ENCODE measurements around the gene SH3GLB1.
"Not testable (repeated sequence)": the region's sequence is repeated elsewhere in the genome, so short reads cannot be mapped to it uniquely, and the experiment has no call there.

SH3GLB1 gene

GRCh38 chr1:86704458-86704971 lies at the start of gene SH3GLB1:
TSS of gene SH3GLB1 (plus strand) at chr1:86704576. CDS start at chr1:86704900, 324 bp downstream.
- DNase-seq = peak; percentile 91 to 92

GRCh38 chr1:86658381-86658780 lies 46.0 kb upstream of the SH3GLB1 start:
- DNase-seq = not testable (repeated sequence)

GRCh38 chr1:86666368-86666767 lies 38.0 kb upstream of the SH3GLB1 start:
- no peak for DNase-seq

- no peak for DNase-seq
These were observed 16.8 kb upstream of the SH3GLB1 start for GRCh38 chr1:86687595-86687994.

- no peak for DNase-seq
These were observed 11.7 kb upstream of the SH3GLB1 start for GRCh38 chr1:86692641-86693040.

- no peak for DNase-seq
These were observed 9.0 kb upstream of the SH3GLB1 start for GRCh38 chr1:86695400-86695799.

GRCh38 chr1:86696522-86696921 lies 7.9 kb upstream of the SH3GLB1 start:
- no peak for DNase-seq

- DNase-seq = no peak
These were observed 5.2 kb upstream of the SH3GLB1 start for GRCh38 chr1:86699186-86699585.

- no peak for DNase-seq
These were observed 2.6 kb upstream of the SH3GLB1 start for GRCh38 chr1:86701731-86702130.

- DNase-seq = not testable (repeated sequence)
These were observed 1.4 kb upstream of the SH3GLB1 start for GRCh38 chr1:86702954-86703494.

GRCh38 chr1:86703696-86704457 lies 499 bp upstream of the SH3GLB1 start:
- peak in 1 of 2 experiments; percentile 69 for DNase-seq

- DNase-seq = peak; percentile 38 to 46
These were observed 742 bp downstream of the SH3GLB1 start for GRCh38 chr1:86704972-86705664.

GRCh38 chr1:86705665-86705985 lies 1.2 kb downstream of the SH3GLB1 start:
- DNase-seq = no peak

GRCh38 chr1:86706018-86706635 lies 1.8 kb downstream of the SH3GLB1 start:
- DNase-seq = no peak

GRCh38 chr1:86708920-86709319 lies 4.5 kb downstream of the SH3GLB1 start:
- no peak for DNase-seq

GRCh38 chr1:86712088-86712860 lies 7.9 kb downstream of the SH3GLB1 start:
- no peak for DNase-seq

- DNase-seq = no peak
These were observed 9.1 kb downstream of the SH3GLB1 start for GRCh38 chr1:86713477-86713876.

- no peak for DNase-seq
These were observed 9.8 kb downstream of the SH3GLB1 start for GRCh38 chr1:86714159-86714558.

- no peak for DNase-seq
These were observed 10.3 kb downstream of the SH3GLB1 start for GRCh38 chr1:86714561-86715244.

GRCh38 chr1:86718786-86719185 lies 14.4 kb downstream of the SH3GLB1 start:
- no peak for DNase-seq

GRCh38 chr1:86731416-86731815 lies 27.0 kb downstream of the SH3GLB1 start:
- DNase-seq = no peak

- DNase-seq = no peak
These were observed 29.0 kb downstream of the SH3GLB1 start for GRCh38 chr1:86733340-86733739.
